ENCODE data around the gene PTPRR.

The PTPRR gene

GRCh38 chr12:70657616-70658286 lies 262.8 kb downstream of the PTPRR start:
- no peak for TF ChIP-seq CTCF (IDR thresholded peaks at IDR 0.05; ENCODE audit: low read depth, low read length, missing control alignments)
- in situ Hi-C loops (cut with HindIII; ENCODE audit: low sequenced_read_pairs): no loop called here
- no peak for DNase-seq (ENCODE audit: low read depth)
- H3K4me3 ChIP-seq (ENCODE audit: low read depth, low read length): no peak overlapping the region

GRCh38 chr12:70652451-70652850 lies 268.1 kb downstream of the PTPRR start:
- in situ Hi-C loops (cut with HindIII; ENCODE audit: low sequenced_read_pairs): no loop called here
- DNase-seq (ENCODE audit: low read depth): no peak
- no peak overlapping the region for H3K4me3 ChIP-seq (ENCODE audit: low read depth, low read length)
- TF ChIP-seq CTCF (IDR thresholded peaks at IDR 0.05; ENCODE audit: low read depth, low read length, missing control alignments): no peak

- TF ChIP-seq CTCF (IDR thresholded peaks at IDR 0.05; ENCODE audit: low read depth, low read length, missing control alignments): no peak
- peak; percentile 58 for DNase-seq (ENCODE audit: low read depth)
- H3K4me3 ChIP-seq (ENCODE audit: low read depth, low read length): no peak overlapping the region
- in situ Hi-C loops (cut with HindIII; ENCODE audit: low sequenced_read_pairs): no loop called here
Observed at GRCh38 chr12:70648831-70649230, 271.7 kb downstream of the PTPRR start.

- no peak for DNase-seq (ENCODE audit: low read depth)
- TF ChIP-seq CTCF (IDR thresholded peaks at IDR 0.05; ENCODE audit: low read depth, low read length, missing control alignments): no peak
- H3K4me3 ChIP-seq (ENCODE audit: low read depth, low read length): no peak overlapping the region
- in situ Hi-C loops (cut with HindIII; ENCODE audit: low sequenced_read_pairs): no loop called here
Observed at GRCh38 chr12:70648191-70648590, 272.3 kb downstream of the PTPRR start.

GRCh38 chr12:70646850-70647249 lies 273.7 kb downstream of the PTPRR start:
- no peak overlapping the region for H3K4me3 ChIP-seq (ENCODE audit: low read depth, low read length)
- DNase-seq (ENCODE audit: low read depth): no peak
- TF ChIP-seq CTCF (IDR thresholded peaks at IDR 0.05; ENCODE audit: low read depth, low read length, missing control alignments): no peak
- in situ Hi-C loops (cut with HindIII; ENCODE audit: low sequenced_read_pairs): no loop called here

- no peak for TF ChIP-seq CTCF (IDR thresholded peaks at IDR 0.05; ENCODE audit: low read depth, low read length, missing control alignments)
- in situ Hi-C loops (cut with HindIII; ENCODE audit: low sequenced_read_pairs): no loop called here
- DNase-seq (ENCODE audit: low read depth): peak; percentile 87
- no peak overlapping the region for H3K4me3 ChIP-seq (ENCODE audit: low read depth, low read length)
Observed at GRCh38 chr12:70645494-70646317, 274.8 kb downstream of the PTPRR start.
